LNCaP clone FGC (cell line): Measurements from ENCODE around the gene GSTM5.
"Not testable (repeated sequence)": the region's sequence is repeated elsewhere in the genome, so short reads cannot be mapped to it uniquely, and the experiment has no call there.

Experiments used
- DNase-seq: peaks from one replicate; pipeline ENCODE4 v3.0.0-alpha.2; 2011; ENCODE audit warnings: low read depth
- H3K4me3 ChIP-seq: 2 replicates; pipeline ENCODE4 v1.5.1; 2011; ENCODE audit warnings: mild to moderate bottlenecking, low read depth, low read length, control low read depth
- TF ChIP-seq, protein P1 (sequence below): IDR thresholded peaks from 2 replicates; pipeline ENCODE4 v1.5.1; 2012; ENCODE audit warnings: mild to moderate bottlenecking; ENCODE audit not compliant: control insufficient read depth, insufficient read depth; ENCODE audit errors: extremely low read depth

GSTM5 gene

DNA sequence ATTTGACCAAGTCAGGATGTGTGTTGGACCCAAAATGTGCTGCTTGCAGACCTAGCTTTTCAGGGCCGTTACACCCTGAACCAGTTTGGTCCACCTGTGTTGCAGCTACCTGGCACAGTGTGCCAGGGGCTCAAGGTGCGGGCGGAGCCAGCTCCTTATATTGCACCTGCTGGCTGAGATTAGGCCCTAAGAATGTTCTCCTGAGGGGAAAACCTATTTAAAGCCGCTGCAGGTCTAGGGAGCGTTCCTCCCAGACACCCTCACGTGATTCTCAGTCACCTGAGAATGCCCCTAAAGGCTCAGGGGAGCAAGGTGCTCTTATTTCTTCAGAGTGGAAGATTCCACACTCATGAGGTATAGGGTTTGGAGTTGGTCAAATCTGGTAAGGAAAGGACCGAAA lies 16.8 kb downstream of the GSTM5 start:
- no peak for DNase-seq
- TF ChIP-seq, protein P1, sequence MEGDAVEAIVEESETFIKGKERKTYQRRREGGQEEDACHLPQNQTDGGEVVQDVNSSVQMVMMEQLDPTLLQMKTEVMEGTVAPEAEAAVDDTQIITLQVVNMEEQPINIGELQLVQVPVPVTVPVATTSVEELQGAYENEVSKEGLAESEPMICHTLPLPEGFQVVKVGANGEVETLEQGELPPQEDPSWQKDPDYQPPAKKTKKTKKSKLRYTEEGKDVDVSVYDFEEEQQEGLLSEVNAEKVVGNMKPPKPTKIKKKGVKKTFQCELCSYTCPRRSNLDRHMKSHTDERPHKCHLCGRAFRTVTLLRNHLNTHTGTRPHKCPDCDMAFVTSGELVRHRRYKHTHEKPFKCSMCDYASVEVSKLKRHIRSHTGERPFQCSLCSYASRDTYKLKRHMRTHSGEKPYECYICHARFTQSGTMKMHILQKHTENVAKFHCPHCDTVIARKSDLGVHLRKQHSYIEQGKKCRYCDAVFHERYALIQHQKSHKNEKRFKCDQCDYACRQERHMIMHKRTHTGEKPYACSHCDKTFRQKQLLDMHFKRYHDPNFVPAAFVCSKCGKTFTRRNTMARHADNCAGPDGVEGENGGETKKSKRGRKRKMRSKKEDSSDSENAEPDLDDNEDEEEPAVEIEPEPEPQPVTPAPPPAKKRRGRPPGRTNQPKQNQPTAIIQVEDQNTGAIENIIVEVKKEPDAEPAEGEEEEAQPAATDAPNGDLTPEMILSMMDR = no peak

DNA sequence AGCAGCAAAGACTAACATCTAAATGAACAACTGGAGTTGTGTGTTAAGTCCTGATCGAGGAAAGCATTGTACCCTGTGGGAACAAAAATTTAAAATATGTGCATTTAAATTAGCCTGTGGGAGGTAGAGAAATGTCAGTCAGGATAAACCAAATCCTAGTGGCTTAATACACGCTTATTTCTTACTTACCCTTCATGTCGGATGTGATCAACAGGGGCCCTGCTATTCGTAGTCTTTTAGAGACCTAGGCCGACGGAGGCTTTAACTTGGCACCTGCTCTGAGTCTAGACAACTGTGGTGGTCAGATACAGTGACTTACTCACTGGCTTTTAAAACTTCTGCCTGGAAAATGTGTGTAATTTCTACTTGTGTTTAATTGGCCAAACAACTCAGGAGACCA lies 18.6 kb downstream of the GSTM5 start:
- no peak for DNase-seq
- H3K4me3 ChIP-seq = no peak overlapping the region
- TF ChIP-seq, protein P1 = no peak

More for the DNA sequence above, 16.8 kb downstream of the GSTM5 start:
- no peak overlapping the region for H3K4me3 ChIP-seq

DNA sequence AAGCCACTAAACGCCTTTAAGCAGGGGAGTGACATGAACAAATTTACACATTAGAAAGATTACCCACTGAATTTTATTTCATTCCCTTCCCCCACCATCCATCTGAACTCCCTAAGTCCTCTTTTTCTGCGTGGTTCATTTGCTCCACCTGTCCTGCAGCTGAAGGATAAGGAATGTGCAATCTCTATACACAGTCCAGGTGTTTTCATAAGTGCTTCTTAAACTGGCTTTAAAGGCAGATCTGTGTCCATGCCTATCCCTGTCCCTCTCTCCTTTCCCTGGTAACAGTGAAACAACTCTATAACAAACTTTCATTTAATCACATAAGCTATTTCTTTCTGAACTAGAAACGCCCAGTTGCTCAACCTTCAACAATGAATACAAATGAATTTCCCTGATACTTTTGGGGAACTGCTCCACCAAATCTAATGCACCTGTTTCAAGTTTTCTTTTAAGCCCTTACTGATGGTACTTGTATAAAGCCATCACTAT lies 20.4 kb downstream of the GSTM5 start:
- TF ChIP-seq, protein P1 = no peak
- DNase-seq = no peak
- H3K4me3 ChIP-seq = no peak overlapping the region

DNA sequence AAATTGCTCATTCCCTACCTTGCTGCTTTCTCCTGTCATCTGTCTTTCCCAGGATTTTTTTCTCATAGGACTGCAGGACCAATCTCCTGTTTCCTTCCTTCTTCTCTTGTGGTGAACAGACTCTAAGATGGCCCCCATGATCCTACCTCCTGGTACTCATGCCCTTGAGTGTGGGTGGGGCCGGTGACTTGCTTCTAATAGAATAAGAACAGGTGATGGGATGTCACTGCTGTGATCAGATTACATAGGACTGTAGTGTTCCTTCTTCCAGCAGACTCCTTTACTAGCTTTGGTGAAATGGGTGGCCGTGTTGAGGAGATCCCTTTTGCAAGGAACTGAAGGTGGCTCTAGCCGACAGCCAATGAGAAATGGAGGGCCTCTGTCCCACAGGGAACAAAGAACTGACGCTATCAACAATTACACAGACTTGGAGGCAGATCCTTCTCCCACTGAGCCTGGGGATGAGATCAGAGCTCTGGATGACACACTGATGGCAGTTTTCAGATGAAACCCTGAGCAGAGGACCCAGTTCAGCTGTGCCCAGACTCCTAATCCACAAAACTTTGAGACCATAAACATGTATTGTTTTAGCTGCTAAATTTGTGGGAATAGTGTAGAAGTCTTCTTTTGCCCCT lies 21.3 kb downstream of the GSTM5 start:
- TF ChIP-seq, protein P1 = no peak
- DNase-seq = no peak

DNA sequence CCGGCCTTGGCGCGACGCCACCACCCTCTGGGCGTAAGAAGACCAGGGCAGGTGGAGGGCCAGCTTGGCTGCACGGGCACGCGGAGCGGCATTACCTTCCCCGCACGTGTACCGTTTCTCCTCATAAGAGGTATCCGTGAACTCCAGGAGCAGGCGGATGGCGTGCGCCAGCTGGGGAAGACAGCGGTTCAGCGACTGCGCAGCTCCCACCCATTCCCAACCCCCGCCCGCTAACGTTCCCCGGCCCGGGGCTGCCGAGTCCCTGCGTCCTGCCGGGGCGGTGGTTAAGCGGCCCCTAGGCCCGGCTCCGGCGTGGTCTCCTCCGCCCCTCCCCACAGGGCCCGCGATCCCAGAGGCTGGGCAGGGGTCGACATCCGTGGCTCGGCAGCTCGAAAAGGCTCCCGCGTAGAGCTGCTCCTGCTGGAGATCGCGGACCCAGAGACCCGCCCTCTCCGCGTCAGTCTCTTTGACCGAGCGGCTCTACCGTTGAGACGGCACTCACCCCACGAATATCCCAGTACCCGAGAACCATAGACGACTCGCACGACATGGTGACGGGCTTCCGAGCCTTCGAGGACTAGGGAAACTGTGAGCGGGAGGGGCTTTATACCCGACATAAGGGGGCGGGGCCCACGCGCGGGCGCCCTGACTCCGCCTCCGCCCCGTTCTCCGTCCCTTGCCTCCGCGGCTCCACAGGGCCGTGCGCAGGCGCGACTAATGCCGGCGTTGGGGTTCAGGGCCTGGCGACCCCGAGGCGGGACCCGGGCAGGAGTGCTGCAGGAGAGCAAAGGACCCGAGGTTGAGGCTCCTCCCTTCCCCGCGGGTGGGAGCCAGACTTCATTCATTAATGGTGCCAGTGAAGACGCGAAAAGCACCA lies 27.9 kb downstream of the GSTM5 start:
- peak; percentile 19 for DNase-seq
- H3K4me3 ChIP-seq = peak overlapping the region; percentile 80
- TF ChIP-seq, protein P1 = no peak

More for the DNA sequence above, 21.3 kb downstream of the GSTM5 start:
- H3K4me3 ChIP-seq = no peak overlapping the region

DNA sequence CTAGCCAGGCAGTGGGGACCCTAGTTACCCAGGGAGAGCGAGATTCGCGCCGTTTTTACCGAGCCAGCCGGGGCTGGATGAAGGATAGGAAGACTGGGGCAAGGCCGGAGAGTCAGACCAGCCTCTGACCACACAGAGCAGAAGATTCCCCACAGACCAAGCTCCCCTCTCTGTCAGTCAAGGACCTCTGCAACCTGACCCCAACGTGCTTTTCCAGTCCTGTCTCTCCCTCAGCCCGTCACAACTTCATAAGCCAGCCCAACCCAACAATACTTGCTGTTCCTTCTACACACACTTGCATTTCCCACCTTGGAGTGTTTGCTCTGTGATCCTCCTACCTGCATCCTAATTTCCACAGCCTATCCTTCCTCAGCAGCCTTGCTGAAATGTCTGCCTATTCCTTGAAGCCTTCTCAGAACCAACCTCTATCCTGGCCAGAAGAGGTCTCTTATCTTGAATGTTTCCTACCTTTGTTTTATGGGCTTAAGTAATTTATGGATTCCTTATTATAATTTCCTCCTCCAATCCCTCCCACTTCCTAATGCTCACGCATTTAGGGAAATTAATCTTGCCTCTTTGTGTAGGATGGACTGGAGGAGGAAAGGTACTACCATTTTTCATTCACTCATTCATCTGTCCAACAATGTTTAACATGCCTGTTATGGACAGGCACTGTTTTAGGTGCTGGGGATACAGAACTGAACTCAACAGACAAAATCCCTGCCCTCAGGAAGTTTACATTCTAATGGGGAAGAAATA lies 28.7 kb downstream of the GSTM5 start, which contains the start of gene GSTM3:
Gene GSTM3 (minus strand): TSS at position 424 of the 759 bp plus-strand sequence. CDS start 751 bp downstream, outside the sequence.
- no peak for DNase-seq
- TF ChIP-seq, protein P1 = no peak
- peak within 1 kb of the TSS; percentile 80 for H3K4me3 ChIP-seq

DNA sequence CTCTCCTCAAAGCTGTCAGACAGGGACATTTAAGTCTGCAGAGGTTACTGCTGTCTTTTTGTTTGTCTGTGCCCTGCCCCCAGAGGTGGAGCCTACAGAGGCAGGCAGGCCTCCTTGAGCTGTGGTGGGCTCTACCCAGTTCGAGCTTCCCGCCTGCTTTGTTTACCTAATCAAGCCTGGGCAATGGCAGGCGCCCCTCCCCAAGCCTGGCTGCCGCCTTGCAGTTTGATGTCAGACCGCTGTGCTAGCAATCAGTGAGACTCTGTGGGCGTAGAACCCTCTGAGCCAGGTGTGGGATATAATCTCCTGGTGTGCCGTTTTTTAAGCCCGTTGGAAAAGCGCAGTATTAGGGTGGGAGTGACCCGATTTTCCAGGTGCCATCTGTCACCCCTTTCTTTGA lies 36.3 kb downstream of the GSTM5 start:
- H3K4me3 ChIP-seq, DNase-seq: not testable (repeated sequence)
